Eye (tissue), 1 donor: ENCODE data around the gene MPHOSPH8.
"Not testable (repeated sequence)": the region's sequence is repeated elsewhere in the genome, so short reads cannot be mapped to it uniquely, and the experiment has no call there.

Source experiments
- DNase-seq: peaks from one replicate; pipeline ENCODE4 v3.0.0-alpha.2; 2015

MPHOSPH8 gene

DNA sequence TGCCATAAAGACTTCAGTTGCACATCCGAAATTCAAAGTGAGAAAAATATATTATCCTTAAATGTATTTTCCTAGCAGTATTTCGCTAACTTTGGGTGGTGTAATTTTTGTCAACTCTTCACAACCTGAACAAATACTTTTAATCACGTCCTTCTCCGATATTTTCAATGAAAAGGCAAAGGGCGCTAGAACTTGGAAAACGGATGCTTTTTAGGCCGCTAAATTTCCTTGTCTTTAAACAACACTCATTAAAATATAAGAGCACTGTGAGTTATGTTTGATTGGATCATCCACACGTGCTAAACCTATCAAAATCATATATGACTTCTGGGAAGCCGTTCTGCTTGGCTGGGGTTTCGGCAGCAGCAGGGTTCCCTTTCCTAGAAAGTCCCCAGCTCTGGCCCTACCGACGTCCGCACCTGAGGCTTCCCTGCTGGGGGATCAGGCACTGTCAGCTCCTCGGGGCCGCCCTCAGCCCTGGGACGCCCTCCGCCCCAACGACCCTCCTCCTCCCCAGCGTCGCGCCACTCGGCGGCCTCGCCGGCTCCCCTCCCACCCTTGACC is 462 bp upstream of the MPHOSPH8 start:
- DNase-seq: no peak

DNA sequence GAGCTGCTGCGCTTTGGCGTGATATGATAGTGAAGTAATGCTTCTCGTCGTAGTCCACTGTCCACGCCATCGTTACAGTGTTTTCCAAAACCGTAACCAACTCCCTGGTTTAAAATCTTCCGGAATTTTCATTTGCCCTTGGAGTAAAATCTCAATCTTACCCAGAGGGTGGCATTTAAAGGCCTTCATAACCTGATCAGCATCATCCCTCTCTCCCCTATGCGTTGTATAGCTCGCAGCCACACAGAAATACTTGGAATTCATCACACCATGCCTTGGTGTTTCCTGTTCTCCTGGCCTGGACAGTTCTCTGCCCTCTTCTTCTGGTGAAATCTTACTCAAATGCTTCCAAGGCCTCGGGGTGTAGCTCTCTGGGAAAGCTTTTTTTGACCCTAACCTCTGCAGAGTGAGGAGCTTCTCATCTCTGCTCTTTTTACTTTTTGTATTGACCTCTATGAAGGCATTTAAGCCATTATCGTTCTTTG is 839 bp downstream of the MPHOSPH8 start:
- no peak for DNase-seq

DNA sequence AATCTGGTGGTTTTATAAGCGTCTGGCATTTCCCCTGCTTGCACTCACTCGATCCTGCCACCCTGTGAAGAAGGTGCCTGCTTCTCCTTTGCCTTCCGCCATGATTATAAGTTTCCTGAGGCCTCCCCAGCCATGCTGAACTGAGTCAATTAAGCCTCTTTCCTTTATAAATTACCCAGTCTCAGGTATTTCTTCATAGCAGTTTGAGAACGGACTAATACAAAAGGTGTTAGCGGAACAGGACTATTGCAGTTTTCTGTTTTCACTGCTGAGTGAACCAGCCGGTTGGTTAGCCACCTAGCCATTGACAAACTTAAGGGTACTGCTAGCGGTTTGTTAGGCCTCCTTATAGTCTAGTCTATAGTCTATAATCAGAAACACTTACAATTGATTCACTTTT is 2.5 kb downstream of the MPHOSPH8 start:
- DNase-seq: not testable (repeated sequence)

DNA sequence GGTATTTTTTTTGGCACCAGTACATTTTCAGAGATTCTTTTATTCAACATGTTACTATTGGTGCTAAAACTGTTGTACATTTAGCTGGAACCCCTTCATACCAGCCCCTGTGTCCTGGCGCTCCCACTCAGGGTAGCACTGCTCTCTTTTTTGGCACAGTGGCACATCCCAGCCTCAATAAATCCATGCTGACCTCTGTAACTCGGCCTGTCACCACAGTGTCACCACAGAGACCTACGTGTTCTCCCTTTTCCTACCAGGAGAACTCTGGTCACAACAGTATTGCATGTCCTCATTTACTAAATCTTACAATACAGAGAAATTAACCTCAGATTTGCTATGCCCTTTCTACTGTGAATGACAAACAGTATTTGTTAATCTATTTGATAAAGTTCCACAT is 10.2 kb downstream of the MPHOSPH8 start:
- no peak for DNase-seq

DNA sequence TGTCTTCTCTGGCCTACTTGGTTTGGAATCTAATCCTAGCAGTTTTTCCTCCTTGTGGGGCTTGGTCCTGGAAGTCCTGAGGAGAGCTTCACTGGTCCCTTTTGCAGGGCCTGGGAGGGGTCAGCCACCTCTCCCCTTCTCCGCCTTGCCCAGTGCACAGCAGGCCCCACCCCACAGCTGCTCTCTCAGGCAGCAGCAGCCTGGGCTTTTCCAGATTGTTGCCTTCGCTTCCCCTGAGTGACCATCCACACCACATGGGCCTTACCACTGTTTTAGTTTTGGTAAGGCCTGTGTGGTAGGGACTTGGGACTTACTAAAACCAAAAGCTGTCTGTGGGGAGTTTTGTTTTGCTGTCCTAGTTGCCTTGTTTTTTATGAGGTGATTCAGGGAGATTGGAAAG is 11.5 kb downstream of the MPHOSPH8 start:
- no peak for DNase-seq

DNA sequence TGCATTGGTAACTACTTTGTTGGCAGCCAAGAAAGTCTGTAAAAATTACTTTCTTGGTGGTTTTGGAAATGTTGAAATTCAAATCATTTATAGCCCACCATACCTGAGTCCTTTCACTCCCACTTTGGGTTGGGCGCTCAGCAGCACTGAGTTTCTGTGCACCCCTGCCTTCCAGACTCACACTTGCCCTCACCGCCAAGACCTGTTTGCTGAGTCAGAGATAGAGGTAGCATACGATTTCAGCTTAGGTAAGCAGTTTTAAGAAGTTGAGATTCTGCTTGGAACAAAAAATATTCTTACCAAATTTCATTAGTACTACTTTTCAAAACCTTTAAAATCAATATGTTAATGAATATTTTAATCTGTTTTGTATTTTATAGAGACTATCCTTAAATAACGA is 12.6 kb downstream of the MPHOSPH8 start:
- DNase-seq: no peak

DNA sequence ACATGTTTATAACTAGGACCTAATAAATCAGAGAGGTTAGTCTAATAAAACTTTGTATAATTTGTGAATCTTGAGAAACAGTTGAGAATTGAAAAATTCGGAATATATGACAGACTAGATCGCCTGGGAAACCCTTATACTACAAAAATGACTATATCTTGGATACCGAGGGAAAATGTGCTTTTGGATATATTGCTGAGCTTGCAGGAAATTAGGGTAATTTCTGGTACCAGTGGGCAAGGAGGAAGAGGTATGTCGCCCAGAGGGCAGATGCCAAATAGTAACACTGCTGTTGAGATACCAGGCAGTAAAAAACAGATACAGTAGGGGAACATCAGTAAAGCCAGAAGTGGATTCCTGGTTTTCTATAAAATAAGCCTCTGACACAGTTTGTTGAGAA is 17.3 kb downstream of the MPHOSPH8 start:
- DNase-seq: no peak

DNA sequence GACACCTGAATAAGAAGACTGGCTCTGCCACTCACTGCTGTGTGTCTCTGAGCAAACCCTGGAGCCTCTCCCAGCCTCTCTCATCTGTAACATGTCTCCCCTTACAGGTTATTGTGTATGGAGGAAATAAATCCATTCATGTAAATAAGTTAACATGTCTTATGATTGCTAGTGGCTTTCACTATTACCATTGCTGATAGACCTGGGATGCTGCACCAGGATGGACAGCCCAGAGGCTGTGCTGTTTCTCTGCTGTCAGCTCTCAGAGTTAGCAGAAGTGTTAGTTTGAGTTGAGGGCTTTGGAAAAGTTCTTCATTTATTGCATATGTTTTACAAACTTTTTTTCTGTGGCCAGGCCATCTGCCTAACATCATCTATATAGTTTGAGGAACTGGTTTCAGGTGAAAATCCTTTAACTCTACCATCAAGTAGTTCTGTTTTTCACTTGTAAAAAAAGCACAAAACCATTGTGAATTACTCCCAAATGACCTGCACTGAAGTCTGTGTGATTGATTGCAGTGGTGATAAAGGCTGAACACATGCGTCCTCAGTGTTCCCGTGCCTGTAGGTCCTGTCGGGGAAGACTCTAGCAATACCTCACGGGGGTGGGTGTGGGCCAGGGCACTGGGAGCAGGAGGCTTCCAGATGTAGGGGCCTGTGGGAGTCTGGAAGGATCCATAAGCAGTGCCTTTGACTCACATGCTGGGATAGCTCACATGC is 24.6 kb downstream of the MPHOSPH8 start:
- DNase-seq: no peak

DNA sequence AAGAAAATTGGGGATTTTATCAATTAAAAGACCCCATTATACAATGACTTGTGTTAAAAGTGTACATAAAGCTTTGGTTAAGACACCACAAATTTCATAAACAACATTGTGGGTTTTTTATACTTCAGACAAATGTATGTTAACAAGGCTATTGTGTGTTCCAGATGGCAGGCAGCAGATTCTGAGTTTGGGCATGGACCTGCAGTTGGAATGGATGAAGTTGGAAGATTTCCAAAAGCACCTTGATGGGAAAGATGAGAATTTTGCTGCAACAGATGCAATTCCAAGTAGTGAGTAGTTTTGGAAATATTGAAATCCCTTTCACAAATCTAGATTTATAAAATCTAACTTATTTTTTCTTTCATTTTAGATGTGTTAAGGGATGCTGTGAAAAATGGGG is 25.4 kb downstream of the MPHOSPH8 start:
- DNase-seq: no peak

DNA sequence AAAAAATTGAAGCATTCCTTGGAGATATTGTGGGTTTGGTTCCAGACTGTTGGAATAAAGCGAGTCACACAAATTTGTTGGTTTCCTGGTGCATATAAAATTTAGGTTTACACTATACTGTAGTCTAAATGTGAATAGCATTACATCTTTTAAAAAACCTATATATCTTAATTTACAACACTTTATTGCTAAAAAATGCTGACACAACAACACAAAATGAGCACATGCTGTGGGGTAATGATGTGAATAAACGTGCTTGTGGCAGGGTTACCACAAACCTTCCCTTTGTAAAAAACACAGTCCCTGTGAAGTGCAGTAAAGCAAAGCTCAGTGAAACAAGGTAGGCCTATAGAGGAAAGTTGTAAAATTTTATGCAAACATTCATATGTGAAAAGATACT is 27.7 kb downstream of the MPHOSPH8 start:
- no peak for DNase-seq

DNA sequence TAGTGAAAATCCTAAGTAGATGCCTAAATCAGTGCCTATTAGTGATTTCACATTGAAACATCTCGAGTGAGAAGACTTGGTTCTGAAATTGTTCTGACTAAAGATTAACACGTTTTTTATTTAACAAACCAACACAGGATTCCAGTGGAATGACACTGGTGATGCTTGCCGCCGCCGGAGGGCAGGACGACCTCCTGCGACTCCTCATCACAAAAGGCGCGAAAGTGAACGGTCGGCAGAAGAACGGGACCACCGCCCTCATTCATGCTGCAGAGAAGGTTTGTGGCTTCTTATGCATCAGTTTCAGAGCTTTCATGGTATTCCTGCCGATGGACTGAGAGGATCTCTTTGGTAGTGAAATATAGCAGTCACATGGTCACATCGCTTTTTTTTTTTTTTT is 28.1 kb downstream of the MPHOSPH8 start:
- DNase-seq: no peak

DNA sequence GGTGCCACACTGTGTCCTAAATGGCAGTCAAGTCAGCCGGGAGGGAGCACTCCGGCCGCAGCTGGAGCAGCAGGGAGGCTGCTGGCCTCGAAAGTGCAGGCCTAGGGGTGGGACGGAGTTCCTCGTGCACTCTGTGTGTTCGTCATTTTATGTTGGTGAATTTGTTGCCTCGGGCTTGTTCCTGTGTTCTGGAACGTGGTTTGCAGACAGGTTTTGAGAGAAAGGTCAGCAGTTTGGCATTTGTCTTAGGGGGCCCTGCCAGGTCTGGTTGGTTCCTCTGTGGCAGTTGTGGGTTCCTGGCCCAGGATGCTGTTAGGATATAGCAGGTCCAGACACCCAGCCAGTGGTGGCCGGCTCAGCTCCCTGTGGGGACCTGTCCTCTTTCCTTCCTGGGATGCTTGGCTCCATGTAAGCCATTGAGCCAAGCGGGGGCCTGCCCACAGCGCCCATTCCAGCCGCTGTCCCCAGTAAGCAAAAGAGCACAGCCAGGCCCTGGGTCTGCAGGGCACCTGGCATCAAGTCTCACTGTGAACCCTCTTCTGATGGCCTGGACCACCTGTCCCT is 30.0 kb downstream of the MPHOSPH8 start:
- DNase-seq: no peak

DNA sequence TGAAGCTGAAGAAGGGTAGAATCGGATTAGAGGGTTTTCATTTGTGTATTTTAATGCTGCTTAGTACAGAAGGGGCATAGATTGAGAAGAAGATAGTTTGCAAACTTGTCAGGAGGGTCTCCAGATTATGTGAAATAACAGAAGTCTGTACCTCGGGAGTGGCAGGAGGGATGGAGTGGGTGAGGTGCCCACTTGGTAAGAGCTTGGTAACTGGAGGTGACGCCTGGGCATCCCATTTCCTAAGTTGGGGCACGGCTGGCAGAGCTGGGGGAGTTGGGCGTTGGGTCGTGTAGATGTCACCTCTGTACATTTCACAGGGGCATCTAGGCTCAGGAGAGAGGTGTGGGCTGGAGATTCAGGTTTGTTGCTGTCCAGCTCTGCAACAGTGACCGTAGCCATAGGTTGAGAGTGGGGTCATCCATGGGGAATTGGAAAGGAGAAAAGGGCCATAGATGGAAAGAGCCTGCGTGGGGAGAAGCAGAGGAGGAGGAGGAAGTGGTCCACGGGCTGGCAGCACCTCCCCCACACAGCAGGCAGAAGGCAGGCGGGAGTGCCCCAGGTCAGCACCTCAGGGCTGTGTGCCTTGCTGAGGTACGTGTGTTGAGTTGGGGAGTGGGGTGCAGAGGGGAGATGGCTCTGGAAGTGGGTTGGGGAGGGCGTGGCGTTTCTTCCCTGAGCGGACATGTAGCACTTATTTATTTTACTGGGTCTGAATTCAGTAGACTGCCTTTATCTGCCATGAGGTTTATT is 31.2 kb downstream of the MPHOSPH8 start:
- DNase-seq: no peak

DNA sequence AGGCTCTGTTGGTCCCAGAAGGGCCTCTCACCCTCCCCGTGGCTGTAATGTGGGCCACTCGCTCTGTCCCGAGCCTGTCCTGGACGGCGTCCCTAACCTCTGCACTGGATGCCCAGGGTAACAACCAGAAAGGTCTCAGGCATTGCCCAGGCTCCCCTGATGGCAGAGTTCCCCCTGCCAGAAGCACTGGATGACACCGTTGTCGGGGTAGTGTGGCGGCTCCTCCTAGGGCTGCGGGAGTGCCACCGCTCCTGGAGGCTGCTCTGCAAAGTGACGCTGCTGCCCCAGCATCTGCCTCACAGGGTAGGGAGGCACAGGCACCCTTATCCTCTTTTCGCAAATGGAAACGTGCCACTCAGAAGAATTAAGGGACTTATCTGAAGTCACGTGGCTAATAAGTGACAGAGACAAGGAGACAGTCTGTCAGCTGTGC is 32.0 kb downstream of the MPHOSPH8 start:
- DNase-seq: no peak

DNA sequence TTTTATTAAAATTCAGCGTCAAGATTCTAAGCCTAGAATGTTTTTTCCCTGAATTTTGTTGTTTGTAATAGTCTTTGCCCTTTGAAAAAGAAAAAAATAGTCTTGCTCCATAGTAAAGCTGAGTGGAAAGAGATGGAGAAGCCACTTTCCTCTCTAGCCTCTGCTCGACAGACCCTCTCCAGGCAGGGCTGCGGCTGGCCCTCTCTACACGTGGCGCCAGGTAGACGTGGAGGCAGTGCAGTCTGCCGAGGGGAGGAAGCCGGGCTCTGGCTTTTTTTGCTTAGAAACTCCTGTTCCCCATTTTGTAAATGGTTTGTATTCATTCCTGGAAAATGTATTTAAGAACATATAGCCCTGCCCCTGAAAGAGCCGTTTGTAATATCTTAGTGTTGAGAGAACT is 35.3 kb downstream of the MPHOSPH8 start:
- no peak for DNase-seq

DNA sequence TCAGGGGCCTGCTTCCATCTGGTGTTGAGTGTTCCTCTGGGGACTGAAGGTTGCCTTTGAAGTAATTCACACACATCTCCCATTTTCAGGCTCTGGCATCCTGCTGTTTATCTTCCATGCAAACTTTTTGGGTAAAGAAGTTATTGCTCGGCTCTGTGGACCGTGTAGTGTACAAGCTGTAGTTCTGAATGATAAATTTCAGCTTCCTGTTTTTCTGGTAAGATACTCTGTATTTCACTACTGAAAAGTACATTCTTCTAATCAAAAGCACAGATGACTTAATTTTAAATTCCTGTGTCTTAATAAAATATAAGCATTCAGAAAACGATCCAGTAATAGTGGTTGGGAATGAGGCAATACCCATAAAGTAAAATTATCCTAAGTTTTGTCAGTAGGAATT is 36.7 kb downstream of the MPHOSPH8 start:
- DNase-seq: no peak

DNA sequence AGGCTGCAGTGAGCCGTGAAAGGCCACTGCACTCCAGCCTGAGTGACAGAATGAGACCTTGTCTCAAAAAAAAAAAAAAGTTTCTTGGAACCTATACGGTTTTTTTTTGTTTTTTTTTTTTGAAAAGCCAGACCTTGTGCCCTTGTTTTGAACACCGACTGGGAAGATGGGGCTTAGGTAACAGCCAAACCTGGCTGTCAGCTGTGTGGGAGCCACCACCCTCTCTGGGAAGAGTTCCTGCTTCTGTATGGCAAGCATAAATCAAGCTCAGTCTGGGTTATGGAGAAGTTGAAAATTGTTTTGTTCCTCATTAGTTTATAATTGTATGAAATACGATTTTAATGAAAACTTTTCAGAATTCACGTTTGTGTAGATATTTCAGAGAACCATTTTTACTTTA is 39.5 kb downstream of the MPHOSPH8 start:
- DNase-seq: no peak

DNA sequence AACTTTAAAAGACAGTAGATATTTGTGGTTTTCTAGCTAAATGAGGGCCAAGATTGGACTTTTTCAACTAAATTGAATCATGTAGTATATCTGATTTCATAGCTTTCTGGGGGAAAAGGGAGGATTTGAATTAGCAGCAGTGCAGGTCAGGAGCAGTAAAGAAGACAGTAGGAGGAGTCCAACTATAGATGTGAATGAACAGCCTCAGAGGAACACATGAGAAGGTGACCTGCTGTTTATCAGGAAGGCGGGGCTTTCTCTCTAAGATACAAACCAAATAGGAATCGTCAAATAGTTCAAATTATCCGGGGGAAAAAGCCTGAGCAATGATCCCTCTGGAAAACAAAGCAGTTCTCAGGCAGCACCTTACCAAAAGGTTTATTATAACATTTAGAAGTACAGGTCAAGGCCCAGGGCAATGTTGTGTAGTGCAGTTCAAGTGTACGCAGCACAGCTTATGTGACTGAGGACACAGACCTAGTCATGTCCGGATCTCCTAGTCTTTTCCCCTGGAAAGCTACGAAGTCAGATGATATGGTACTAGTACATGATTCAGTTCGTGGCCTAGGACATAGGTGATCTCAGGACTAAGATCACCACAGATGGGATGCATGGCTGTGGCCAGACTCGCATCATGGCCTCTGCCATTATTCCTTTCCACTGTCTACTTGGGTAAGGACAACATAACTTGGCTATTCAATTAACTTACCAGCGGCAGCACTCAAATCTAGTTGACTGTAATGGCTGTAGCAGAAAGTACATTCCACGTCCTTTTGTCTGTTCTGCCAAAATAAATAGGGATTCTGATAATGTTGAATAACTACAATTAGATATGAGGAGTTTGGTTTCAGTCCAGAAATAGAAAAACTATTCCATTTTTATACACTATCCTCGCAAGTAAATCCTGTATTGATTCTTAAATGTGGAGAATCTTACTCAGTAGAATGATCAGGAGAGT is 40.3 kb downstream of the MPHOSPH8 start:
- no peak for DNase-seq

DNA sequence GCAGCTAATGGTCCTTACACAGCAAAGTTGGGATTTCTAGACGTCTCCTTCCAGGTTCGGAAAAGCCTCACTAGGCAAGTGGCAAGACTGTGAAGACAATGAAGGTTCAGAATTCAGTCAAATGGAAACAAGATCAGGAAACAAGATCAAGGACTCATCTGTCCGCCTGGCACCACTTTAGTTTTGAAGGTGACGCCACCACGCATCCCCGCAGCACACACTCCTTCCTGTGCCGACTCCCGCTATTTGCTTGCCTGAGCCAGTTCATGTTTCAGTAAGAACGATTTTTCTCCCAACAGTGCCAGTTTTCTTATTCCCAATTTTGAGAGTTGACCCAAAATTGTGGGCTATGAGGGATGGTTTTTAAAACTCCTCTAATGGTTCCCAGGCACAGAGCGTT is 41.4 kb downstream of the MPHOSPH8 start:
- DNase-seq: no peak

DNA sequence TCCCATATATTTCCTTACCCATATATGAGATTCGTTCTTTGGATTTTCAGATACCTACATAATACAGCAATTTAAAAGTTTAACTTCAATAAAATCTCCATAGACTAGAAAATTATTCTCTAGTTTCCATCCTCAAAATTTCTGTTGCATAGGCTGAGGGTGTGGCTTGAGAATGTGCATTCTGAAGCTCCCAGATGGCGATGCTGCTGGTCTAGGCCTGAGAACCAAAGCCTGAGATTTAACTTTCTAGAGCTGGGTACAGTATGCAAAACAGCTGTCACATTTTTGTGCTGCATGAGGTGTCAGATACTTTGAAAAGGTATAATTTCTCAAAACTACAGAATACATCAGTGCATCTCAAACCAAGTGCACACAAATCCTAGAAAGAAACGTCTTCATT is 42.7 kb downstream of the MPHOSPH8 start:
- no peak for DNase-seq

DNA sequence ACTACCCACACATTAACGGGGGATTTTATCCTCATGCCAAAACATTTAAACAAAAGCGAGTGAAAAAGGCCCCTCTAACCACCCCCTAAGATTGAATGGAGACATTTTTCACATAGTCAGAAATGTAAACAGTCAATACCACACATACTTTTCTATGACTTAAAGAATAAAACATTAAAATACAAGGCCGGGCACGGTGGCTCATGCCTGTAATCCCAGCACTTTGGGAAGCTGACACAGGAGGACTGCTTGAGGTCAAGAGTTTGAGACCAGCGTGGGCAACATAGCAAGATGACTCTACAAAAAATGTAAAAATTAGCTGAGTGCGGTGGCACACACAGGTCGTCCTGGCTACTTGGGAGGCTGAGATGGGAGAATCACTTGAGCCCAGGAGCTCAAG is 47.3 kb downstream of the MPHOSPH8 start:
- no peak for DNase-seq

DNA sequence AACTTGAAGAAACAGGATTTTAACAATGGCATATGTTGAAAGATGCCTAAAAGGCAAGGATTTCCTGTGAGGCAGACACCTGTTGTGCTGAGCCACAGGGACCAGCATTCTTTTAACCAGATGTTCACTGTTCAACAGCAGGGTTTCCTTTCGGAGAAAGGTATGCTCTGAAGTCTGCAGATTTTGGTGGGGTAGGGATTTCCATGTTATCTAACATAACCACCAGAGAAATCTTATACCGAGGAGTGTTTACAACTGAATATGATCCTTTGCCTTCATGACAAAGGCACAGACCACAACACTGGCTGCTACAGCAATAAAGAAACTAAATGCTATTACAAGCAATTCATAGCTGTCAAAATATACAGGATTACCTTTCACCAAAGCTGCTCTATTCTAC is 48.1 kb downstream of the MPHOSPH8 start:
- DNase-seq: no peak

DNA sequence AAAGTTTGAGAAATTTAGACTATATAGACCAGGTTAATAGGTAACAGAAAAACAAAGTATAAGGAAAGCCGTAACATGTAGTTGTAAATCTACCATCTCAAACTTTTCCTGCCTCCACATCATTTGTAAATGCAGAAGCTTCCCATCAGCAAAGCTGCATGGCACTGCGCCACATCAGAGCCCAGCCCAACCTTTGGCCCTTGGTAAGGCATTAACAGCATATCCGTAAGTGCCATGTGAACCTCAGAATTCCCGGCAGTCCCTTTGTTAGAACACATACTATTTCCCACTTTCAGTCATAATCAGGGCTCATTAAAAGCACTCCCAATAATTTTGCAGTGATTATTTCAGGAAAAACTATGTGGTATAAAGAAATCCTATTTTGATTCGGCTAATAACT is 51.6 kb downstream of the MPHOSPH8 start:
- DNase-seq: no peak
